Heart left ventricle (tissue), 13 donors: ENCODE measurements around the gene WIPF2.

Experiments
- POLR2A ChIP-seq, 2 donors: fragments of 450-650 bp; IDR thresholded peaks; one replicate each; pipeline ENCODE4 v1.6.1; 2017; ENCODE audit warnings: antibody characterized with exemption in 2 of 2, mild to moderate bottlenecking in 2 of 2, moderate library complexity in 2 of 2
- TF ChIP-seq, protein P1 (sequence below), 12 donors: fragments of 200-600 bp; sonication (generic) in 4 of 12; IDR thresholded peaks; one replicate each; pipeline versions ENCODE4 v1.5.0 to v1.8.0; 2018 to 2022; ENCODE audit warnings: antibody characterized with exemption in 12 of 12, mild to moderate bottlenecking in 5 of 12
- donor health status: ischemic (EF 13 %, LVEDD 7.1; RV severe dilation, severe dysfunction).
- donor health status: DM: no; HTN: yes; CAD: no.
- donor health status: DM: no; HTN: no; CAD: no.
- donor health status: ischemic (EF 25% LVEDD 6.9; RV normal size, moderate dysfunction).
- donor health status: ischemic (EF 25% LVEDD 5.7; RV mildly dilated, moderate dysfunction).
- donor health status: ischemic (EF 35%, LVEDD 5.7; RV mildly dilated, moderate dysfunction).
- donor health status: nonischemic (EF 11% LVEDD 7.7; RV severe dilation, severe dysfunction).
- donor health status: DM: yes; HTN: yes; CAD: no.
- donor health status: PGD.
- donor health status: ischemic (EF 29% LVEDD 5.4; RV normal size, mild dysfunction).
- donor health status: nonischemic (EF 23%, LVEDD 6.1; RV moderate dilation, normal function).

DNA sequence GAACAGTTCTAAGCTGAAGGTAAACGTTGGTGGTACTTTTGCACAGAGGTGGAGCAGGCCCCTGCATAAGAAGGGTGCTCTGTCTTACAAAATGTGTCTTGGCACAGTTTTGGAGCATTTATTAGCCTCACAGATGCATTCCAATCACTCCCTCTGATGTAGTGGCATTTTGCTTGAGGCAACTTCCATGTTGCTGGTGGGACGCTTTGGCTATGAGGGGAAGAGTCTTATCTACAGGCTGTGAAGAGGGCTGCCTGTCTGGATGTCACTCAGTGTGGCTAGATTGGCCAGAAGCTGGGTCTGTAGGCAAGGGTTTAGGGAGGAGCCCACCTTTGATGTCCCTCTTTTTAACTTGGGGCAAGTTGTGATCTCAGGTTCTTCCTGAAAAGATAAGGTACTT is 87.3 kb downstream of the WIPF2 start:
- TF ChIP-seq, protein P1, sequence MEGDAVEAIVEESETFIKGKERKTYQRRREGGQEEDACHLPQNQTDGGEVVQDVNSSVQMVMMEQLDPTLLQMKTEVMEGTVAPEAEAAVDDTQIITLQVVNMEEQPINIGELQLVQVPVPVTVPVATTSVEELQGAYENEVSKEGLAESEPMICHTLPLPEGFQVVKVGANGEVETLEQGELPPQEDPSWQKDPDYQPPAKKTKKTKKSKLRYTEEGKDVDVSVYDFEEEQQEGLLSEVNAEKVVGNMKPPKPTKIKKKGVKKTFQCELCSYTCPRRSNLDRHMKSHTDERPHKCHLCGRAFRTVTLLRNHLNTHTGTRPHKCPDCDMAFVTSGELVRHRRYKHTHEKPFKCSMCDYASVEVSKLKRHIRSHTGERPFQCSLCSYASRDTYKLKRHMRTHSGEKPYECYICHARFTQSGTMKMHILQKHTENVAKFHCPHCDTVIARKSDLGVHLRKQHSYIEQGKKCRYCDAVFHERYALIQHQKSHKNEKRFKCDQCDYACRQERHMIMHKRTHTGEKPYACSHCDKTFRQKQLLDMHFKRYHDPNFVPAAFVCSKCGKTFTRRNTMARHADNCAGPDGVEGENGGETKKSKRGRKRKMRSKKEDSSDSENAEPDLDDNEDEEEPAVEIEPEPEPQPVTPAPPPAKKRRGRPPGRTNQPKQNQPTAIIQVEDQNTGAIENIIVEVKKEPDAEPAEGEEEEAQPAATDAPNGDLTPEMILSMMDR (IDR thresholded peaks at IDR 0.05) = no peak
- no peak for TF ChIP-seq POLR2A (IDR thresholded peaks at IDR 0.05)
